ENCODE data around the gene SHISA6.

Gene SHISA6

GRCh38 chr17:11598274-11599221 is 357.5 kb downstream of the SHISA6 start, which contains the start of gene DNAH9:
Gene DNAH9 (plus strand): TSS chr17:11598470. CDS start chr17:11598499, 29 bp downstream.
- no peak for DNase-seq (ENCODE audit: low read depth)

DNA sequence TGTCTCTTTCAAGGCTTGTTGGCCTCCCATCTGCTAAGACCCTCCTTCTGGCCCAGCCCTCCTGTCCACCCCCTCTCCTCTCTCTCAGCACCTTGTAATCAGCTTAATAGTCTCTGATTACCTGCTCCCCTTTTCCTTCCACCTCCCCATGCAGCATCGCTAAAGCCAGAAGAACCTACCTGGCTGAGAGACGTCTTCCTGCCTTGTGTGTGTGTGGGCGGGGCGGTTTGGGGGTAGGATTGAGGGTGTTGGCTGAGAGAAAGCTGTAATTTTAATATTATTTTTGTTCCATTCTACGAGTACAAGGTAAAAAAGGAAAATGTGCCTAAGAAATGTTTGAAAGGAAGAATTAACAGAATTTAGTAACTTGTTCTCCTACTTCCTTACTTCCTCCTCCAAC is 360.6 kb downstream of the SHISA6 start:
- DNase-seq (ENCODE audit: low read depth): no peak

GRCh38 chr17:11608396-11608795 is 367.4 kb downstream of the SHISA6 start:
- no peak for DNase-seq (ENCODE audit: low read depth)

DNA sequence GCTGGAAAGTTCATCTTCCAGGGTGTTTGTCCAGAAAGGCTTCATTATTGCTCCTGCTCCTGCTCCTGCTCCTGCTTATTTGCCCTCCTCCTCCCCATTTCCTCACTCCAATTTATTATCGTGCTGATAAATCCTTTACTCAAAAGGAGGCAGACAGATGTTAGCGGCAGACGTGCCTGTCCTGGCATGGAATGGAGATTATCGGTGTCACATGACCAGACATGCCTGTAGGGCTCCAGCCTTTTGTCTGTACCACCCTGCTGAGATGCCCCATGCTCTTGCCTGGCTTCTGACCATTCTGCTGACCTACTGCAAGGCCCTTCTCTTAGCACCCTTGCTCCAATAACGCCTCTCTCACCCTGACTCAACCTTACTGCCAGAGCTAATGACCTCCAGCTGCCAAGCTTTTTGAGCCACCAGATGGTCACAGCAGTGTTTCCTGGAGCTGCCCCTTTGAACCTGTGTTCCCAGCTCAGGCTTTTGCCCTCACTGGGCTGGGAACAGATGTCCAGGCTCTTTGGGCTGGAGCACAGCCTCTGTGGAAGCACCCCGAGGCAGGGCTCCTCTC is 370.1 kb downstream of the SHISA6 start:
- no peak for DNase-seq (ENCODE audit: low read depth)

DNA sequence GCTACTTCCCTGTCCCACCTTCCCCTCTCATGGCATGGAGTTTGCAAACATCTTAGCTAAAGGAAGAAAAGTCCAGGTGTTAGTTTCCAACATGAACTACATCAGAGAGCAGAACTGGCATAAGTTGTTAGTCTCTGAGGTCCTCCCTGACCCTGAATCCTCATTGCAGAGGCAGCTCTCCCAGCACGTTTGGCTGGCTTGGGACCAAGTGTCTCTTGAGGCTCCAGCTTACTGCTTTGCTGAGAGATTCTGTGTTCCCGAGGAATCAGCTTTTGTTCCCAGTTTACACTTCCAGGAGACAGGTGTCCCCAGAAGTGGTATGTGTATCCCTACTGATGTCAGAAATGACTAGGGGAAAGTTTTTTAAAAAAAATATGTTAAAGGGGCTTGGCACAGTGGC is 371.9 kb downstream of the SHISA6 start:
- DNase-seq (ENCODE audit: low read depth): no peak

All from stimulated activated CD8-positive, alpha-beta memory T cell treated with anti-CD3 and anti-CD28 coated beads, Interleukin-12 subunit alpha, Interleukin-12 subunit beta, amount 100 ng/mL, for 4 hours (primary cell).